Measurements from ENCODE around the gene ELP4.
"Not testable (repeated sequence)": the region's sequence is repeated elsewhere in the genome, so short reads cannot be mapped to it uniquely, and the experiment has no call there.

The ELP4 gene

GRCh38 chr11:31690041-31690440 is 180.5 kb downstream of the ELP4 start:
- Histone ChIP-seq H3K36me3 (ENCODE audit: control insufficient read depth, insufficient read depth, low read length) (no peaks in the 10 kb centered on the region), H3K27me3 (ENCODE audit: control insufficient read depth, insufficient read depth, low read length, poor library complexity, severe bottlenecking) (no peaks in the 10 kb centered on the region), H3K4me1 (ENCODE audit: control insufficient read depth, insufficient read depth, low read length) (no peaks in the 10 kb centered on the region), H3K4me3 (ENCODE audit: insufficient read depth, low read depth, low read length) (no peak overlapping the region), H3K9me3 (ENCODE audit: control insufficient read depth, low read length) (no peaks in the 10 kb centered on the region), H3K27ac (ENCODE audit: insufficient read depth, low read depth, low read length, poor library complexity, severe bottlenecking) (no peak overlapping the region)
- 94 to 100% methylated on average over 1 to 2 of the region's 2 CpGs for WGBS, 2 experiments

- H3K36me3 ChIP-seq (ENCODE audit: control insufficient read depth, insufficient read depth, low read length): no peaks in the 10 kb centered on the region
- no peak overlapping the region for H3K27ac ChIP-seq (ENCODE audit: insufficient read depth, low read depth, low read length, poor library complexity, severe bottlenecking)
- no peaks in the 10 kb centered on the region for H3K9me3 ChIP-seq (ENCODE audit: control insufficient read depth, low read length)
- no peaks in the 10 kb centered on the region for H3K27me3 ChIP-seq (ENCODE audit: control insufficient read depth, insufficient read depth, low read length, poor library complexity, severe bottlenecking)
- WGBS, 2 experiments: 88 to 100% methylated on average over 1 of the region's 2 CpGs
- H3K4me1 ChIP-seq (ENCODE audit: control insufficient read depth, insufficient read depth, low read length): no peaks in the 10 kb centered on the region
- no peak overlapping the region for H3K4me3 ChIP-seq (ENCODE audit: insufficient read depth, low read depth, low read length)
These were observed 180.9 kb downstream of the ELP4 start for GRCh38 chr11:31690516-31690915.

GRCh38 chr11:31692466-31692865 is 182.9 kb downstream of the ELP4 start:
- H3K9me3 ChIP-seq (ENCODE audit: control insufficient read depth, low read length): no peaks in the 10 kb centered on the region
- H3K27me3 ChIP-seq (ENCODE audit: control insufficient read depth, insufficient read depth, low read length, poor library complexity, severe bottlenecking): no peaks in the 10 kb centered on the region
- no peak overlapping the region for H3K4me3 ChIP-seq (ENCODE audit: insufficient read depth, low read depth, low read length)
- H3K4me1 ChIP-seq (ENCODE audit: control insufficient read depth, insufficient read depth, low read length): no peaks in the 10 kb centered on the region
- no peak overlapping the region for H3K27ac ChIP-seq (ENCODE audit: insufficient read depth, low read depth, low read length, poor library complexity, severe bottlenecking)
- WGBS, 2 experiments: 92 to 95% methylated on average over 2 of the region's 2 CpGs
- H3K36me3 ChIP-seq (ENCODE audit: control insufficient read depth, insufficient read depth, low read length): no peaks in the 10 kb centered on the region

- WGBS, 2 experiments: 100% methylated on average over 1 of the region's 1 CpG; no CpG with 5 or more reads in 1 of the 2 experiments
- not testable (repeated sequence) for H3K4me1 ChIP-seq (ENCODE audit: control insufficient read depth, insufficient read depth, low read length); H3K27me3 ChIP-seq (ENCODE audit: control insufficient read depth, insufficient read depth, low read length, poor library complexity, severe bottlenecking); H3K4me3 ChIP-seq (ENCODE audit: insufficient read depth, low read depth, low read length); H3K9me3 ChIP-seq (ENCODE audit: control insufficient read depth, low read length); H3K27ac ChIP-seq (ENCODE audit: insufficient read depth, low read depth, low read length, poor library complexity, severe bottlenecking); H3K36me3 ChIP-seq (ENCODE audit: control insufficient read depth, insufficient read depth, low read length)
These were observed 187.5 kb downstream of the ELP4 start for GRCh38 chr11:31697049-31697448.

GRCh38 chr11:31699066-31699465 is 189.5 kb downstream of the ELP4 start:
- Histone ChIP-seq H3K27ac (ENCODE audit: insufficient read depth, low read depth, low read length, poor library complexity, severe bottlenecking) (no peak overlapping the region), H3K36me3 (ENCODE audit: control insufficient read depth, insufficient read depth, low read length) (no peaks in the 10 kb centered on the region), H3K4me3 (ENCODE audit: insufficient read depth, low read depth, low read length) (no peak overlapping the region), H3K4me1 (ENCODE audit: control insufficient read depth, insufficient read depth, low read length) (no peaks in the 10 kb centered on the region), H3K9me3 (ENCODE audit: control insufficient read depth, low read length) (no peaks in the 10 kb centered on the region), H3K27me3 (ENCODE audit: control insufficient read depth, insufficient read depth, low read length, poor library complexity, severe bottlenecking) (no peaks in the 10 kb centered on the region)
- WGBS, 2 experiments: 92 to 96% methylated on average over 1 of the region's 1 CpG

GRCh38 chr11:31702966-31703365 is 193.4 kb downstream of the ELP4 start:
- 53 to 65% methylated on average over 1 of the region's 1 CpG for WGBS, 2 experiments
- Histone ChIP-seq H3K4me1 (ENCODE audit: control insufficient read depth, insufficient read depth, low read length) (no peaks in the 10 kb centered on the region), H3K9me3 (ENCODE audit: control insufficient read depth, low read length) (no peaks in the 10 kb centered on the region), H3K36me3 (ENCODE audit: control insufficient read depth, insufficient read depth, low read length) (no peaks in the 10 kb centered on the region), H3K4me3 (ENCODE audit: insufficient read depth, low read depth, low read length) (no peak overlapping the region), H3K27me3 (ENCODE audit: control insufficient read depth, insufficient read depth, low read length, poor library complexity, severe bottlenecking) (no peaks in the 10 kb centered on the region), H3K27ac (ENCODE audit: insufficient read depth, low read depth, low read length, poor library complexity, severe bottlenecking) (no peak overlapping the region)

- no peak overlapping the region for H3K4me3 ChIP-seq (ENCODE audit: insufficient read depth, low read depth, low read length)
- no peak overlapping the region for H3K27ac ChIP-seq (ENCODE audit: insufficient read depth, low read depth, low read length, poor library complexity, severe bottlenecking)
- no peaks in the 10 kb centered on the region for H3K36me3 ChIP-seq (ENCODE audit: control insufficient read depth, insufficient read depth, low read length)
- 88 to 100% methylated on average over 1 of the region's 1 CpG for WGBS, 2 experiments
- H3K9me3 ChIP-seq (ENCODE audit: control insufficient read depth, low read length): no peaks in the 10 kb centered on the region
- H3K4me1 ChIP-seq (ENCODE audit: control insufficient read depth, insufficient read depth, low read length): no peaks in the 10 kb centered on the region
- no peaks in the 10 kb centered on the region for H3K27me3 ChIP-seq (ENCODE audit: control insufficient read depth, insufficient read depth, low read length, poor library complexity, severe bottlenecking)
These were observed 196.8 kb downstream of the ELP4 start for GRCh38 chr11:31706357-31706756.

- H3K27me3 ChIP-seq (ENCODE audit: control insufficient read depth, insufficient read depth, low read length, poor library complexity, severe bottlenecking): no peaks in the 10 kb centered on the region
- no peaks in the 10 kb centered on the region for H3K36me3 ChIP-seq (ENCODE audit: control insufficient read depth, insufficient read depth, low read length)
- no peak overlapping the region for H3K27ac ChIP-seq (ENCODE audit: insufficient read depth, low read depth, low read length, poor library complexity, severe bottlenecking)
- H3K4me3 ChIP-seq (ENCODE audit: insufficient read depth, low read depth, low read length): no peak overlapping the region
- H3K4me1 ChIP-seq (ENCODE audit: control insufficient read depth, insufficient read depth, low read length): no peaks in the 10 kb centered on the region
- H3K9me3 ChIP-seq (ENCODE audit: control insufficient read depth, low read length): no peaks in the 10 kb centered on the region
- WGBS, 2 experiments: 94 to 95% methylated on average over 2 of the region's 2 CpGs
These were observed 201.6 kb downstream of the ELP4 start for GRCh38 chr11:31711137-31711536.

- Histone ChIP-seq H3K27me3 (ENCODE audit: control insufficient read depth, insufficient read depth, low read length, poor library complexity, severe bottlenecking) (no peaks in the 10 kb centered on the region), H3K27ac (ENCODE audit: insufficient read depth, low read depth, low read length, poor library complexity, severe bottlenecking) (no peak overlapping the region), H3K36me3 (ENCODE audit: control insufficient read depth, insufficient read depth, low read length) (no peaks in the 10 kb centered on the region), H3K4me3 (ENCODE audit: insufficient read depth, low read depth, low read length) (no peak overlapping the region), H3K9me3 (ENCODE audit: control insufficient read depth, low read length) (no peaks in the 10 kb centered on the region), H3K4me1 (ENCODE audit: control insufficient read depth, insufficient read depth, low read length) (no peaks in the 10 kb centered on the region)
- 86 to 100% methylated on average over 1 of the region's 2 CpGs for WGBS, 2 experiments
These were observed 203.3 kb downstream of the ELP4 start for GRCh38 chr11:31712851-31713250.

GRCh38 chr11:31714840-31715239 is 205.3 kb downstream of the ELP4 start:
- 98 to 100% methylated on average over 3 of the region's 3 CpGs for WGBS, 2 experiments
- H3K4me3 ChIP-seq (ENCODE audit: insufficient read depth, low read depth, low read length): no peak overlapping the region

GRCh38 chr11:31720225-31720624 is 210.7 kb downstream of the ELP4 start:
- Histone ChIP-seq H3K4me1 (ENCODE audit: control insufficient read depth, insufficient read depth, low read length) (peaks cover 8% of the 10 kb centered on the region), H3K36me3 (ENCODE audit: control insufficient read depth, insufficient read depth, low read length) (no peaks in the 10 kb centered on the region), H3K27me3 (ENCODE audit: control insufficient read depth, insufficient read depth, low read length, poor library complexity, severe bottlenecking) (no peaks in the 10 kb centered on the region), H3K27ac (ENCODE audit: insufficient read depth, low read depth, low read length, poor library complexity, severe bottlenecking) (no peak overlapping the region), H3K4me3 (ENCODE audit: insufficient read depth, low read depth, low read length) (no peak overlapping the region), H3K9me3 (ENCODE audit: control insufficient read depth, low read length) (no peaks in the 10 kb centered on the region)
- WGBS, 2 experiments: 50 to 60% methylated on average over 2 of the region's 2 CpGs

More at GRCh38 chr11:31714840-31715239, 205.3 kb downstream of the ELP4 start:
- Histone ChIP-seq H3K27ac (ENCODE audit: insufficient read depth, low read depth, low read length, poor library complexity, severe bottlenecking) (no peak overlapping the region), H3K4me1 (ENCODE audit: control insufficient read depth, insufficient read depth, low read length) (no peaks in the 10 kb centered on the region), H3K9me3 (ENCODE audit: control insufficient read depth, low read length) (no peaks in the 10 kb centered on the region), H3K27me3 (ENCODE audit: control insufficient read depth, insufficient read depth, low read length, poor library complexity, severe bottlenecking) (no peaks in the 10 kb centered on the region), H3K36me3 (ENCODE audit: control insufficient read depth, insufficient read depth, low read length) (no peaks in the 10 kb centered on the region)
